ENCODE results near the gene C10orf88.

- TF ChIP-seq CTCF (IDR thresholded peaks at IDR 0.05) = no peak
- TF ChIP-seq POLR2A (IDR thresholded peaks at IDR 0.05) = no peak
Observed at GRCh38 chr10:122910310-122910709, 43.7 kb downstream of the C10orf88 start, which contains the start of gene FAM24A.

Measured in testis (tissue), 2 donors.